H9 (cell line): ENCODE results near the gene DENND6B. TPM values are rescaled to one million over a fixed set of nuclear protein-coding genes. Genes with fewer than 3 reads are reported as not detected.

Experiments used
- DNase-seq: peaks from one replicate; pipeline ENCODE4 v3.0.0-alpha.2; 2017
- H2AFZ ChIP-seq: one replicate; pipeline ENCODE4 v1.6.1; 2013; ENCODE audit warnings: mild to moderate bottlenecking, low read length, control low read depth, moderate library complexity
- H2AK5ac ChIP-seq: 2 replicates; pipeline ENCODE4 v1.6.1; 2013; ENCODE audit warnings: low read length, control low read depth, mixed read lengths; ENCODE audit not compliant: insufficient read length
- H2BK120ac ChIP-seq: one replicate; pipeline ENCODE4 v1.6.1; 2013; ENCODE audit warnings: low read depth, mild to moderate bottlenecking, low read length, control low read depth, inconsistent platforms; ENCODE audit not compliant: poor library complexity, severe bottlenecking
- H2BK12ac ChIP-seq: 2 replicates; pipeline ENCODE4 v1.6.1; 2013; ENCODE audit warnings: low read length, control low read depth, mixed read lengths, low read depth; ENCODE audit not compliant: insufficient read length
- H2BK15ac ChIP-seq: 2 replicates; pipeline ENCODE4 v1.6.1; 2013; ENCODE audit warnings: low read depth, low read length, control low read depth
- H2BK20ac ChIP-seq: one replicate; pipeline ENCODE4 v1.6.1; 2013; ENCODE audit warnings: low read depth, mild to moderate bottlenecking, low read length, control low read depth, inconsistent platforms; ENCODE audit not compliant: poor library complexity, severe bottlenecking
- H2BK5ac ChIP-seq: 2 replicates; pipeline ENCODE4 v1.6.1; 2013; ENCODE audit warnings: low read length, control low read depth, mixed read lengths; ENCODE audit not compliant: insufficient read length
- H3K14ac ChIP-seq: 2 replicates; pipeline ENCODE4 v1.6.1; 2013; ENCODE audit warnings: low read length, control low read depth; ENCODE audit not compliant: insufficient read depth
- H3K18ac ChIP-seq: 2 replicates; pipeline ENCODE4 v1.6.1; 2013; ENCODE audit warnings: low read depth, mild to moderate bottlenecking, mixed read lengths, low read length, control low read depth; ENCODE audit not compliant: insufficient read length
- H3K23ac ChIP-seq: 2 replicates; pipeline ENCODE4 v1.6.1; 2013; ENCODE audit warnings: low read length, control low read depth, mixed read lengths, low read depth; ENCODE audit not compliant: insufficient read length
- H3K23me2 ChIP-seq: 2 replicates; pipeline ENCODE4 v1.6.1; 2013; ENCODE audit warnings: low read depth, mild to moderate bottlenecking, mixed read lengths, low read length, control low read depth; ENCODE audit not compliant: insufficient read length, poor library complexity, severe bottlenecking
- H3K27ac ChIP-seq: 2 replicates; pipeline ENCODE4 v1.5.1; 2013; ENCODE audit warnings: low read length, control low read depth, mixed read lengths, low read depth; ENCODE audit not compliant: insufficient read length
- H3K27me3 ChIP-seq: 2 replicates; pipeline ENCODE4 v1.6.1; 2013; ENCODE audit warnings: low read length, control low read depth, inconsistent platforms; ENCODE audit not compliant: insufficient read depth
- H3K4ac ChIP-seq: 2 replicates; pipeline ENCODE4 v1.6.1; 2013; ENCODE audit warnings: low read depth, mild to moderate bottlenecking, control low read depth, inconsistent platforms, low read length, moderate library complexity
- H3K4me1 ChIP-seq: 2 replicates; pipeline ENCODE4 v1.6.1; 2013; ENCODE audit warnings: low read length, control low read depth, inconsistent platforms; ENCODE audit not compliant: insufficient read depth
- H3K4me2 ChIP-seq: 2 replicates; pipeline ENCODE4 v1.6.1; 2013; ENCODE audit warnings: low read length, control low read depth, mixed read lengths; ENCODE audit not compliant: insufficient read length, insufficient read depth
- H3K56ac ChIP-seq: 2 replicates; pipeline ENCODE4 v1.6.1; 2013; ENCODE audit warnings: low read depth, mild to moderate bottlenecking, mixed read lengths, low read length, control low read depth; ENCODE audit not compliant: insufficient read length
- H3K79me1 ChIP-seq: 2 replicates; pipeline ENCODE4 v1.6.1; 2013; ENCODE audit warnings: low read depth, mild to moderate bottlenecking, moderate library complexity, low read length, control low read depth, inconsistent platforms; ENCODE audit not compliant: insufficient read depth, poor library complexity, severe bottlenecking
- H3K79me2 ChIP-seq: 2 replicates; pipeline ENCODE4 v1.6.1; 2013; ENCODE audit warnings: low read length, control low read depth, inconsistent platforms; ENCODE audit not compliant: insufficient read depth
- H3K9ac ChIP-seq: 2 replicates; pipeline ENCODE4 v1.6.1; 2013; ENCODE audit warnings: low read length, control low read depth, mixed read lengths; ENCODE audit not compliant: insufficient read length; ENCODE audit errors: extremely low read depth
- H3K9me3 ChIP-seq: one replicate; pipeline ENCODE4 v1.6.1; 2013; ENCODE audit warnings: low read depth, low read length, inconsistent platforms; ENCODE audit not compliant: control insufficient read depth
- H3T11ph ChIP-seq: one replicate; pipeline ENCODE4 v1.6.1; 2013; ENCODE audit warnings: mild to moderate bottlenecking, low read length, control low read depth, inconsistent platforms
- H4K20me1 ChIP-seq: one replicate; pipeline ENCODE4 v1.6.1; 2013; ENCODE audit not compliant: control insufficient read depth, insufficient read length, insufficient read depth
- H4K5ac ChIP-seq: 2 replicates; pipeline ENCODE4 v1.6.1; 2013; ENCODE audit warnings: low read depth, mild to moderate bottlenecking, mixed read lengths, low read length, control low read depth; ENCODE audit not compliant: insufficient read length
- H4K8ac ChIP-seq: replicated peaks from 2 replicates; pipeline ENCODE4 v1.6.1; 2013; ENCODE audit warnings: low read length, control low read depth, mixed read lengths, low read depth; ENCODE audit not compliant: insufficient read length
- H4K91ac ChIP-seq: 2 replicates; pipeline ENCODE4 v1.6.1; 2013; ENCODE audit warnings: low read depth, mild to moderate bottlenecking, moderate library complexity, mixed read lengths, low read length, control low read depth; ENCODE audit not compliant: insufficient read length
- H3K27ac Mint-ChIP-seq, 3 experiments: 2 replicates in 2 of 3; 3 replicates in 1 of 3; pipeline ENCODE4 v1.8.0; 2020 to 2021; ENCODE audit warnings: mixed read lengths in 3 of 3, mild to moderate bottlenecking in 1 of 3, moderate library complexity in 1 of 3
- H3K27me3 Mint-ChIP-seq: 2 replicates; pipeline ENCODE4 v1.8.0; 2021; ENCODE audit warnings: low read depth, mild to moderate bottlenecking, moderate library complexity, mixed read lengths
- H3K36me3 Mint-ChIP-seq, 3 experiments: 2 replicates in 2 of 3; 3 replicates in 1 of 3; pipeline ENCODE4 v1.8.0; 2020 to 2021; ENCODE audit warnings: low read depth in 3 of 3, mixed read lengths in 3 of 3; ENCODE audit not compliant: insufficient read depth in 1 of 3
- H3K4me1 Mint-ChIP-seq, 2 experiments: 2 replicates each; pipeline ENCODE4 v1.8.0; 2020; ENCODE audit warnings: mixed read lengths in 2 of 2
- H3K4me3 Mint-ChIP-seq, 2 experiments: 2 replicates in 1 of 2; 3 replicates in 1 of 2; pipeline ENCODE4 v1.8.0; 2020 to 2021; ENCODE audit warnings: mild to moderate bottlenecking in 2 of 2, mixed read lengths in 2 of 2, moderate library complexity in 1 of 2
- H3K9me3 Mint-ChIP-seq, 2 experiments: 2 replicates in 1 of 2; 3 replicates in 1 of 2; pipeline ENCODE4 v1.8.0; 2020; ENCODE audit warnings: mild to moderate bottlenecking in 2 of 2, mixed read lengths in 2 of 2, moderate library complexity in 1 of 2
- CTCF ChIP-seq: fragments of 200-600 bp; sonication (generic); conservative IDR thresholded peaks from 3 replicates; pipeline ENCODE4 v1.8.0; 2021; ENCODE audit warnings: antibody characterized with exemption, mild to moderate bottlenecking
- WGBS: extraction: QIAGEN DNeasy Blood & Tissue Kit; methylation state at CpG from one replicate; pipeline ENCODE4 v1.1.7; 2013; ENCODE audit warnings: missing lambda C conversion rate, low lambda C conversion rate, mixed read lengths; ENCODE audit not compliant: insufficient read length; ENCODE audit errors: extremely low coverage; 5-methylcytosine and 5-hydroxymethylcytosine counted together
- total RNA-seq: library from RNA; stranded (reverse); gene quantifications from 2 replicates; pipeline ENCODE4 v1.2.1, GENCODE V29; 2021

The DENND6B gene
- total RNA-seq, 1 experiment from 2014 or later: 1.5 TPM

GRCh38 chr22:50357756-50358155, 30.9 kb upstream of the DENND6B start:
- no peak overlapping the region for H2BK15ac ChIP-seq
- no peaks in the 10 kb centered on the region for H3K9me3 Mint-ChIP-seq
- H3K4me1 Mint-ChIP-seq: peaks cover 0 to 4% of the 10 kb centered on the region in 2 experiments; a peak in 2 of 4 replicates
- H3K79me2 ChIP-seq: peaks cover 6% of the 10 kb centered on the region; the same call in 1 of the 2 replicates
- no peak overlapping the region for H3K56ac ChIP-seq
- H3K4me3 Mint-ChIP-seq: no peak overlapping the region
- no peak for TF ChIP-seq CTCF
- peaks cover 6 to 12% (median 9%) of the 10 kb centered on the region in 3 experiments; a peak in 5 of 7 replicates for H3K36me3 Mint-ChIP-seq
- H3T11ph ChIP-seq: no peak overlapping the region
- no peak overlapping the region for H3K27ac Mint-ChIP-seq
- H3K4me1 ChIP-seq: no peaks in the 10 kb centered on the region
- no peaks in the 10 kb centered on the region for H3K27me3 Mint-ChIP-seq
- WGBS: no CpG with 5 or more reads among the region's 10 CpGs
- no peak overlapping the region for H3K23ac ChIP-seq
- no peak overlapping the region for H3K27ac ChIP-seq
- no peak overlapping the region for H2BK20ac ChIP-seq
- H4K91ac ChIP-seq: no peak overlapping the region
- no peak overlapping the region for H4K8ac ChIP-seq
- H3K79me1 ChIP-seq: no peaks in the 10 kb centered on the region
- H3K4ac ChIP-seq: no peak overlapping the region
- H3K23me2 ChIP-seq: no peaks in the 10 kb centered on the region
- no peak for DNase-seq
- no peak overlapping the region for H2BK5ac ChIP-seq
- no peak overlapping the region for H2BK120ac ChIP-seq
- H2AK5ac ChIP-seq: no peak overlapping the region
- H3K18ac ChIP-seq: no peak overlapping the region
- peaks cover 2% of the 10 kb centered on the region for H4K20me1 ChIP-seq
- H3K14ac ChIP-seq: no peak overlapping the region
- H2BK12ac ChIP-seq: no peak overlapping the region
- H3K9ac ChIP-seq: no peak overlapping the region
- no peak overlapping the region for H3K4me2 ChIP-seq
- H3K27me3 ChIP-seq: no peaks in the 10 kb centered on the region
- no peak overlapping the region for H2AFZ ChIP-seq
- no peaks in the 10 kb centered on the region for H3K9me3 ChIP-seq
- no peak overlapping the region for H4K5ac ChIP-seq
